ENCODE measurements around the gene PLEKHG2. TPM values are rescaled to one million over a fixed set of nuclear protein-coding genes. Genes with fewer than 3 reads are reported as not detected.
"Not testable (repeated sequence)": the region's sequence is repeated elsewhere in the genome, so short reads cannot be mapped to it uniquely, and the experiment has no call there.

The PLEKHG2 gene
- total and polyA plus RNA-seq, 2 donors from 2014 or later = 8.5 to 29.7 TPM

DNA sequence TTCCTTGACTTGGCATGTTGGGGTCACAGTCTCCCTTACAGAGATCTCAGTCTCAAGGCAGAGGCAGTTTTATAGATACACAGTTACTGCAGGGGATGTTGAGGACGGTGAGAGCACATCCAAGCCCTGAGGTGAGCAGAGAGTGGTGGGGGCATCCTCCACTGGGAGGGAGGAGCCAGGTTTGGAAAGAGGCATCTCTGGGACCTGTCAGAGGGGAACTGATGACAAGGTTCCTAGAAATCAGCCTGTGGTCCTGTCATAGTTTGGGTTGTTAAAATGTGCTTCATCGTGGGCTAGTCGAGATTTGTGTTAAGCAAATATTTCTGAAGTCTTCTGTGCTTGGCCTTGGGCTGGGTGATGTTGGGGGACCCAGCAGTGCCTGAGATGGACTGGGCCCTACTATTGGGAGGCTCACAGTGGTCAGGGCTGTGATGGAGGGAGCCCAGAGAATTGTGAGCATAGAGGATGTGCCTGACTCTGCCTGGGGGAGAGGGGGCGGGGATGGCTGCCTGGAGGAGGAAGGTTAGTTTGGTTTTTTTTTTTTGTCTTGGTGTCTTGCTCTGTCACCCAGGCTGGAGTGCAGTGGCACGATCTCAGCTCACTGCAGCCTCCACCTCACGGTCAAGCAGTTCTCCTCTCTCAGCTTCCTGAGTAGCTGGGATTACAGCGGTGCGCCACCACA is 36.8 kb downstream of the PLEKHG2 start:
- FAIRE-seq = no peak
- H3K9me3 ChIP-seq (ENCODE audit: control insufficient read depth in 2 of 3, insufficient read depth in 1 of 3, low read length in 3 of 3) = no peaks in the 10 kb centered on the region
- H3K27ac ChIP-seq (ENCODE audit: low read depth in 2 of 2, low read length in 2 of 2) = no peak overlapping the region
- TF ChIP-seq, protein P1, sequence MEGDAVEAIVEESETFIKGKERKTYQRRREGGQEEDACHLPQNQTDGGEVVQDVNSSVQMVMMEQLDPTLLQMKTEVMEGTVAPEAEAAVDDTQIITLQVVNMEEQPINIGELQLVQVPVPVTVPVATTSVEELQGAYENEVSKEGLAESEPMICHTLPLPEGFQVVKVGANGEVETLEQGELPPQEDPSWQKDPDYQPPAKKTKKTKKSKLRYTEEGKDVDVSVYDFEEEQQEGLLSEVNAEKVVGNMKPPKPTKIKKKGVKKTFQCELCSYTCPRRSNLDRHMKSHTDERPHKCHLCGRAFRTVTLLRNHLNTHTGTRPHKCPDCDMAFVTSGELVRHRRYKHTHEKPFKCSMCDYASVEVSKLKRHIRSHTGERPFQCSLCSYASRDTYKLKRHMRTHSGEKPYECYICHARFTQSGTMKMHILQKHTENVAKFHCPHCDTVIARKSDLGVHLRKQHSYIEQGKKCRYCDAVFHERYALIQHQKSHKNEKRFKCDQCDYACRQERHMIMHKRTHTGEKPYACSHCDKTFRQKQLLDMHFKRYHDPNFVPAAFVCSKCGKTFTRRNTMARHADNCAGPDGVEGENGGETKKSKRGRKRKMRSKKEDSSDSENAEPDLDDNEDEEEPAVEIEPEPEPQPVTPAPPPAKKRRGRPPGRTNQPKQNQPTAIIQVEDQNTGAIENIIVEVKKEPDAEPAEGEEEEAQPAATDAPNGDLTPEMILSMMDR (IDR thresholded peaks at IDR 0.05; ENCODE audit: borderline replicate concordance, extremely low read depth, insufficient read depth) = no peak
- H3K9ac ChIP-seq (ENCODE audit: low read length in 3 of 3) = no peak overlapping the region
- intact Hi-C loops (cut with DNase I) = no loop called here
- no peak for DNase-seq
- no peak overlapping the region for H3K4me3 ChIP-seq (ENCODE audit: low read length in 3 of 3)
- H3K4me1 ChIP-seq (ENCODE audit: control insufficient read depth in 2 of 3, insufficient read depth in 2 of 3, low read depth in 1 of 3, low read length in 3 of 3) = peaks cover 0 to 18% (median 0%) of the 10 kb centered on the region in 3 donors
- peaks cover 0 to 16% (median 5%) of the 10 kb centered on the region in 3 donors for H3K36me3 ChIP-seq (ENCODE audit: control insufficient read depth in 2 of 3, insufficient read depth in 3 of 3, low read length in 3 of 3)
- no peaks in the 10 kb centered on the region for H3K27me3 ChIP-seq (ENCODE audit: control insufficient read depth, insufficient read depth, low read length)

DNA sequence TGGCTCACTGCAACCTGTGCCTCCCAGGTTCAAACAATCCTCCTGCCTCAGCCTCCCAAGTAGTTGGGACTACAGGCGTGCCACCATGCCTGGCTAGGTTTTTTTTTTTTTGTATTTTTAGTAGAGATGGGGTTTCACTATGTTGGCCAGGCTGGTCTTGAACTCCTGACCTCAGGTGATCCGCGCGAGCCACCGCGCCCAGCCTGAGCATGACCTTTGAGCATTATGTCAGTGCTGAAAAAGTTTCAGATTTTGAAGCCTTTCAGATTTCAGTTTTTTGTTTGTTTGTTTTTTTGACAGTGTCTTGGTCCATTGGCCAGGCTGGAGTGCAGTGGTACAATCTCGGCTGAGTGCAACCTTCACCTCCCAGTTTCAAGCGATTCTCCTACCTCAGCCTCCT is 38.8 kb downstream of the PLEKHG2 start:
- H3K27me3 ChIP-seq (ENCODE audit: control insufficient read depth, insufficient read depth, low read length); H3K9ac ChIP-seq (ENCODE audit: low read length in 3 of 3); FAIRE-seq; H3K27ac ChIP-seq (ENCODE audit: low read depth in 2 of 2, low read length in 2 of 2); DNase-seq; intact Hi-C loops (cut with DNase I); H3K4me3 ChIP-seq (ENCODE audit: low read length in 3 of 3); H3K9me3 ChIP-seq (ENCODE audit: control insufficient read depth in 2 of 3, insufficient read depth in 1 of 3, low read length in 3 of 3): not testable (repeated sequence)
- H3K36me3 ChIP-seq (ENCODE audit: control insufficient read depth in 2 of 3, insufficient read depth in 3 of 3, low read length in 3 of 3) = peaks cover 0 to 20% (median 5%) of the 10 kb centered on the region in 3 donors
- peaks cover 0 to 14% (median 0%) of the 10 kb centered on the region in 3 donors for H3K4me1 ChIP-seq (ENCODE audit: control insufficient read depth in 2 of 3, insufficient read depth in 2 of 3, low read depth in 1 of 3, low read length in 3 of 3)

DNA sequence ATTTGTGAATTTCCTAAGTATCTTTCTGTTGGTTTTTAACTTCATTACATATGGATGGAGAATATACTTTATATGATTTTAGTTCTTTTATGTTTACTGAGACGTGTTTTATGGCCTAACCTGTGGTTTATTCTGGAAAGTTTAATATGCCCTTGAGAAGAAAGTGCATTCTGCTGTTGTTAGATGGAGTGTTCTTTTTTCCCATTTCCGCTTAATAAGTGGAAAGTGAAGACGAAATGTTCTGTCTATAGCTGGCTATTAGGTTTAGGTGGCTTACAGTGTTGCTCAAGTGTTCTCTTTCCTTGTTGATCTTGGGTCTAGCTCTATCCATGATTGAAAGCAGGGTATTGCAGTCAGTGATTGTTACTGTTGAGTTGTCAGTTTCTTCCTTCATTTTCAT is 50.9 kb downstream of the PLEKHG2 start:
- H3K9me3 ChIP-seq (ENCODE audit: control insufficient read depth in 2 of 3, insufficient read depth in 1 of 3, low read length in 3 of 3) = no peaks in the 10 kb centered on the region
- no peaks in the 10 kb centered on the region for H3K4me1 ChIP-seq (ENCODE audit: control insufficient read depth in 2 of 3, insufficient read depth in 2 of 3, low read depth in 1 of 3, low read length in 3 of 3)
- H3K27ac ChIP-seq (ENCODE audit: low read depth in 2 of 2, low read length in 2 of 2) = no peak overlapping the region
- DNase-seq (no peak), FAIRE-seq (no peak)
- H3K9ac ChIP-seq (ENCODE audit: low read length in 3 of 3) = no peak overlapping the region
- intact Hi-C loops (cut with DNase I) = no loop called here
- H3K4me3 ChIP-seq (ENCODE audit: low read length in 3 of 3) = no peak overlapping the region
- no peaks in the 10 kb centered on the region for H3K27me3 ChIP-seq (ENCODE audit: control insufficient read depth, insufficient read depth, low read length)
- TF ChIP-seq, protein P1 (IDR thresholded peaks at IDR 0.05; ENCODE audit: borderline replicate concordance, extremely low read depth, insufficient read depth) = no peak
- peaks cover 5 to 61% (median 52%) of the 10 kb centered on the region in 3 donors for H3K36me3 ChIP-seq (ENCODE audit: control insufficient read depth in 2 of 3, insufficient read depth in 3 of 3, low read length in 3 of 3)

DNA sequence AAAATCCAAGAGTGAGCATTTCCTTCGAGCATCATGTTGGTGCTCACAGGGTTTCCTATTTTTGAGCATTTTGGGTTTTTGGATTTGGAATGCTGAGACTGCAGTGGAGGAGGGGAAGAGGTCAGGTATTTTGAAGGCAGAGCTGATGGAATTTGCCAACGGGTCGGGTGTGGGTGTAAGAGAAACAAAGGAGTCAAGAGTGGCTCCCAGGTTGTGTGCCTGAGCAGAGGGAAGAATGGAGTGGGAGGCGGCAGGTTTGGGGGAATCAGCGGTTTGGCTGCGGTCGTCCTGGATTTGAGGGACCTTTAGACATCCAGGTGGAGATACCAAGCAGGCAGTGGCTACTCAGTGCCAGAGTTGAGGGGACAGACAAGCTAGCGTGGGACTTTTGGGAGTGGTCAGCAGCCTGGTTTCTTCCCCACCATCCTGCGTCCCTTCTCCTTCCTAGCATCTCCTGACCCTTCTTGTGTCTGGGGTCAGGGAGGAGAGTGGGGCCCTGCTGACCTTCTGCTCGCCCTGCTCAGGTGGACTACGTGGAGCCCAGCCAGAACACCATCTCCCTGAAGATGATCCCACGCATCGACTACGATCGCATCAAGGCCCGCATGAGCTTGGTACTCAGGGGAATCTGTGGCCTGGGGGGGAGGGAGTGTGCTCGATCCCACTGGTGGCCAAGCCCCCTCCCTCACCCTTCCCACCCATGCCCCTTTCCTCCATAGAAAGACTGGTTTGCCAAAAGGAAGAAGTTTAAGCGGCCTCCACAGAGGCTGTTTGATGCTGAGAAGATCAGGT is 53.7 kb downstream of the PLEKHG2 start:
- H3K4me3 ChIP-seq (ENCODE audit: low read length in 3 of 3) = no peak overlapping the region
- peaks cover 4 to 64% (median 51%) of the 10 kb centered on the region in 3 donors for H3K36me3 ChIP-seq (ENCODE audit: control insufficient read depth in 2 of 3, insufficient read depth in 3 of 3, low read length in 3 of 3)
- no peaks in the 10 kb centered on the region for H3K27me3 ChIP-seq (ENCODE audit: control insufficient read depth, insufficient read depth, low read length)
- H3K9ac ChIP-seq (ENCODE audit: low read length in 3 of 3) = no peak overlapping the region
- H3K4me1 ChIP-seq (ENCODE audit: control insufficient read depth in 2 of 3, insufficient read depth in 2 of 3, low read depth in 1 of 3, low read length in 3 of 3) = no peaks in the 10 kb centered on the region
- no peak overlapping the region for H3K27ac ChIP-seq (ENCODE audit: low read depth in 2 of 2, low read length in 2 of 2)
- intact Hi-C loops (cut with DNase I) = no loop called here
- H3K9me3 ChIP-seq (ENCODE audit: control insufficient read depth in 2 of 3, insufficient read depth in 1 of 3, low read length in 3 of 3) = no peaks in the 10 kb centered on the region
- TF ChIP-seq, protein P1 (IDR thresholded peaks at IDR 0.05; ENCODE audit: borderline replicate concordance, extremely low read depth, insufficient read depth) = no peak
- DNase-seq (no peak), FAIRE-seq (no peak)

All from kidney (tissue), 14 donors.